ENCODE data around the gene MYLK. TPM values are rescaled to one million over a fixed set of nuclear protein-coding genes. Genes with fewer than 3 reads are reported as not detected.

The MYLK gene
- polyA plus RNA-seq, 3 donors, result 0.35 to 1.3 (median 0.51) TPM

DNA sequence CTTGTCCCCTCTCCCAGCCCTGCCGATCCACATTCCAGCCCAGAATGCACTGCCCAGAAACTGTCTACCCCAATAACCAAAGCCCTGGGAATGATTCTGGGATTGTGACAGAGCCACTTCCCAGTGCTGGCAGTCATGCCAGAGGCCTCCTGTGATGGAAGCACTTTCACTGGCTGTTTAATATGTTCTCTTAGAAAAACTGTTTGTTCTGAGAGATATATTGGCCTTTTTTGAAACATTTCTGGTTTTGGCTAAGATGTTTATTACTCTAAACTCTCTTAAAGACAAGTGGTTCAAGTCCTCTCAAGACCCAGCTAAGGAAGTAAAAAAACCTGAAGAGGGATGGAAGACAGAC is 225.3 kb downstream of the MYLK start:
- no CpG with 5 or more reads among the region's 1 CpG for WGBS (ENCODE audit: insufficient coverage)
- H3K27ac Mint-ChIP-seq, result no peak overlapping the region
- Histone ChIP-seq H3K4me1 (ENCODE audit: control insufficient read depth in 1 of 2, insufficient read depth in 2 of 2, low read length in 2 of 2) (peaks cover 0 to 4% of the 10 kb centered on the region in 2 donors), H3K36me3 (replicated peaks in 1 of 2; ENCODE audit: control insufficient read depth in 1 of 2, insufficient read depth in 2 of 2, low read length in 2 of 2) (no peaks in the 10 kb centered on the region), H3K27me3 (ENCODE audit: control insufficient read depth in 2 of 2, insufficient read depth in 2 of 2, low read length in 2 of 2) (no peaks in the 10 kb centered on the region), H3K4me2 (replicated peaks; ENCODE audit: extremely low read depth, low read length, poor library complexity, severe bottlenecking) (no peak overlapping the region), H2AFZ (ENCODE audit: insufficient read depth, low read depth, low read length, poor library complexity, severe bottlenecking) (no peak overlapping the region), H4K20me1 (ENCODE audit: insufficient read depth, low read length) (no peaks in the 10 kb centered on the region), H3K9me3 (replicated peaks in 1 of 2; ENCODE audit: control insufficient read depth in 1 of 2, insufficient read depth in 1 of 2, low read length in 2 of 2) (peaks cover 0 to 7% of the 10 kb centered on the region in 2 donors), H3K9ac (ENCODE audit: insufficient read depth, low read length, poor library complexity, severe bottlenecking) (no peak overlapping the region), H3K27ac (ENCODE audit: low read depth in 1 of 2, low read length in 2 of 2) (no peak overlapping the region), H3K79me2 (ENCODE audit: insufficient read depth, low read length) (no peaks in the 10 kb centered on the region), H3K4me3 (replicated peaks in 1 of 3; ENCODE audit: low read depth in 2 of 3, low read length in 3 of 3) (no peak overlapping the region)
- no peak overlapping the region for H3K4me3 Mint-ChIP-seq
- peaks cover 3 to 9% (median 4%) of the 10 kb centered on the region in 3 donors for H3K27me3 Mint-ChIP-seq (ENCODE audit: low read depth in 3 of 3)
- H3K9me3 Mint-ChIP-seq, result peaks cover 0 to 9% (median 6%) of the 10 kb centered on the region in 7 donors
- TF ChIP-seq, protein P1, sequence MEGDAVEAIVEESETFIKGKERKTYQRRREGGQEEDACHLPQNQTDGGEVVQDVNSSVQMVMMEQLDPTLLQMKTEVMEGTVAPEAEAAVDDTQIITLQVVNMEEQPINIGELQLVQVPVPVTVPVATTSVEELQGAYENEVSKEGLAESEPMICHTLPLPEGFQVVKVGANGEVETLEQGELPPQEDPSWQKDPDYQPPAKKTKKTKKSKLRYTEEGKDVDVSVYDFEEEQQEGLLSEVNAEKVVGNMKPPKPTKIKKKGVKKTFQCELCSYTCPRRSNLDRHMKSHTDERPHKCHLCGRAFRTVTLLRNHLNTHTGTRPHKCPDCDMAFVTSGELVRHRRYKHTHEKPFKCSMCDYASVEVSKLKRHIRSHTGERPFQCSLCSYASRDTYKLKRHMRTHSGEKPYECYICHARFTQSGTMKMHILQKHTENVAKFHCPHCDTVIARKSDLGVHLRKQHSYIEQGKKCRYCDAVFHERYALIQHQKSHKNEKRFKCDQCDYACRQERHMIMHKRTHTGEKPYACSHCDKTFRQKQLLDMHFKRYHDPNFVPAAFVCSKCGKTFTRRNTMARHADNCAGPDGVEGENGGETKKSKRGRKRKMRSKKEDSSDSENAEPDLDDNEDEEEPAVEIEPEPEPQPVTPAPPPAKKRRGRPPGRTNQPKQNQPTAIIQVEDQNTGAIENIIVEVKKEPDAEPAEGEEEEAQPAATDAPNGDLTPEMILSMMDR (IDR thresholded peaks at IDR 0.05), result no peak
- peaks cover 11% of the 10 kb centered on the region for H3K4me1 Mint-ChIP-seq
- DNase-seq, result no peak
- no peaks in the 10 kb centered on the region for H3K36me3 Mint-ChIP-seq
- intact Hi-C loops (cut with micrococcal nuclease), result no loop called here

GRCh38 chr3:123658118-123658851 is 225.8 kb downstream of the MYLK start:
- H3K4me2 ChIP-seq (replicated peaks; ENCODE audit: extremely low read depth, low read length, poor library complexity, severe bottlenecking), result no peak overlapping the region
- Mint-ChIP-seq H3K9me3 (peaks cover 0 to 9% (median 6%) of the 10 kb centered on the region in 7 donors), H3K36me3 (no peaks in the 10 kb centered on the region), H3K4me1 (peaks cover 11% of the 10 kb centered on the region), H3K27me3 (ENCODE audit: low read depth in 3 of 3) (peaks cover 3 to 9% (median 4%) of the 10 kb centered on the region in 3 donors), H3K4me3 (no peak overlapping the region), H3K27ac (no peak overlapping the region)
- no peaks in the 10 kb centered on the region for H3K79me2 ChIP-seq (ENCODE audit: insufficient read depth, low read length)
- H3K9me3 ChIP-seq (replicated peaks in 1 of 2; ENCODE audit: control insufficient read depth in 1 of 2, insufficient read depth in 1 of 2, low read length in 2 of 2), result peaks cover 0 to 7% of the 10 kb centered on the region in 2 donors
- H3K4me1 ChIP-seq (ENCODE audit: control insufficient read depth in 1 of 2, insufficient read depth in 2 of 2, low read length in 2 of 2), result peaks cover 0 to 4% of the 10 kb centered on the region in 2 donors
- no peak overlapping the region for H2AFZ ChIP-seq (ENCODE audit: insufficient read depth, low read depth, low read length, poor library complexity, severe bottlenecking)
- no peak overlapping the region for H3K27ac ChIP-seq (ENCODE audit: low read depth in 1 of 2, low read length in 2 of 2)
- H3K9ac ChIP-seq (ENCODE audit: insufficient read depth, low read length, poor library complexity, severe bottlenecking), result no peak overlapping the region
- TF ChIP-seq, protein P1 (IDR thresholded peaks at IDR 0.05), result no peak
- no peak for DNase-seq
- no peaks in the 10 kb centered on the region for H3K27me3 ChIP-seq (ENCODE audit: control insufficient read depth in 2 of 2, insufficient read depth in 2 of 2, low read length in 2 of 2)
- no peaks in the 10 kb centered on the region for H4K20me1 ChIP-seq (ENCODE audit: insufficient read depth, low read length)
- intact Hi-C loops (cut with micrococcal nuclease), result no loop called here
- no peak overlapping the region for H3K4me3 ChIP-seq (replicated peaks in 1 of 3; ENCODE audit: low read depth in 2 of 3, low read length in 3 of 3)
- whole genome bisulfite sequencing (ENCODE audit: insufficient coverage), result no CpG with 5 or more reads among the region's 1 CpG
- H3K36me3 ChIP-seq (replicated peaks in 1 of 2; ENCODE audit: control insufficient read depth in 1 of 2, insufficient read depth in 2 of 2, low read length in 2 of 2), result no peaks in the 10 kb centered on the region

Measured in CD14-positive monocyte (primary cell).